Measurements from ENCODE around the gene CELF2. TPM values are rescaled to one million over a fixed set of nuclear protein-coding genes. Genes with fewer than 3 reads are reported as not detected.

Gene CELF2
- total and polyA plus RNA-seq, 2 experiments from 2014 or later, result 16.6 to 26.9 TPM

- Histone ChIP-seq H4K20me1 (ENCODE audit: insufficient read depth, poor library complexity, severe bottlenecking) (no peaks in the 10 kb centered on the region), H3K4me3 (no peak overlapping the region), H3K9me3 (ENCODE audit: low read depth) (no peaks in the 10 kb centered on the region), H3K9me2 (replicated peaks; ENCODE audit: insufficient read depth) (no peaks in the 10 kb centered on the region), H2AFZ (no peak overlapping the region), H3K27ac (no peak overlapping the region), H3K36me3 (replicated peaks; ENCODE audit: insufficient read depth, low read depth) (no peaks in the 10 kb centered on the region), H3K27me3 (no peaks in the 10 kb centered on the region), H3K79me2 (no peaks in the 10 kb centered on the region), H3K4me1 (ENCODE audit: insufficient read depth) (no peaks in the 10 kb centered on the region), H3K4me2 (no peak overlapping the region)
- 81% methylated on average over 12 of the region's 12 CpGs for WGBS (ENCODE audit: low lambda C conversion rate, missing lambda C conversion rate)
- TF ChIP-seq, protein P1, sequence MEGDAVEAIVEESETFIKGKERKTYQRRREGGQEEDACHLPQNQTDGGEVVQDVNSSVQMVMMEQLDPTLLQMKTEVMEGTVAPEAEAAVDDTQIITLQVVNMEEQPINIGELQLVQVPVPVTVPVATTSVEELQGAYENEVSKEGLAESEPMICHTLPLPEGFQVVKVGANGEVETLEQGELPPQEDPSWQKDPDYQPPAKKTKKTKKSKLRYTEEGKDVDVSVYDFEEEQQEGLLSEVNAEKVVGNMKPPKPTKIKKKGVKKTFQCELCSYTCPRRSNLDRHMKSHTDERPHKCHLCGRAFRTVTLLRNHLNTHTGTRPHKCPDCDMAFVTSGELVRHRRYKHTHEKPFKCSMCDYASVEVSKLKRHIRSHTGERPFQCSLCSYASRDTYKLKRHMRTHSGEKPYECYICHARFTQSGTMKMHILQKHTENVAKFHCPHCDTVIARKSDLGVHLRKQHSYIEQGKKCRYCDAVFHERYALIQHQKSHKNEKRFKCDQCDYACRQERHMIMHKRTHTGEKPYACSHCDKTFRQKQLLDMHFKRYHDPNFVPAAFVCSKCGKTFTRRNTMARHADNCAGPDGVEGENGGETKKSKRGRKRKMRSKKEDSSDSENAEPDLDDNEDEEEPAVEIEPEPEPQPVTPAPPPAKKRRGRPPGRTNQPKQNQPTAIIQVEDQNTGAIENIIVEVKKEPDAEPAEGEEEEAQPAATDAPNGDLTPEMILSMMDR (IDR thresholded peaks at IDR 0.05; ENCODE audit: poor library complexity), result no peak
- TF ChIP-seq EZH2 (IDR thresholded peaks at IDR 0.05; ENCODE audit: borderline replicate concordance) (no peak), EZH2phosphoT487 (IDR thresholded peaks at IDR 0.05; ENCODE audit: low read depth, severe bottlenecking, unreplicated experiment) (no peak)
- DNase-seq (ENCODE audit: low spot score), result no peak
Observed at GRCh38 chr10:11224792-11225416, 207.2 kb downstream of the CELF2 start.

DNA sequence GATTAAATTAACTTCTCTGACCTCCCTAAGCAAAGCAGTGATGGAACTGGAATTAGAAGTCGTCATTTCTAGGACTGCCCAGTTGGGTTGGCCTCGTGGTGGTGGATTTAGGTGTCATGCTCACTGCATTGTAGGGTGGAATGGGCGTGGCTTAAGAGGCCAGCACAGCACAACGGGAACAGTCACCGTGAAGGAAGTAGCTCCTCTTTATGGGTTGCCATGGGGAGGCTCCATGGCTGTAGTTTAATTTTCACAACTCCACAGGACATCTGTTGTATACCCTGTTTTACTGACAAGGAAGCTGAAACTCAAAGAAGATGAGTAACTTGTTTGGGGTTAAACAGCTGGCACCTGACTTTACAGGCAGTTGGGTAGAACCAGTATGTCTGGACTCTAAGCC is 208.3 kb downstream of the CELF2 start:
- no peak for TF ChIP-seq EZH2 (IDR thresholded peaks at IDR 0.05; ENCODE audit: borderline replicate concordance)
- TF ChIP-seq, protein P1 (IDR thresholded peaks at IDR 0.05; ENCODE audit: poor library complexity), result no peak
- TF ChIP-seq EZH2phosphoT487 (IDR thresholded peaks at IDR 0.05; ENCODE audit: low read depth, severe bottlenecking, unreplicated experiment), result no peak

GRCh38 chr10:11227103-11227502 is 209.4 kb downstream of the CELF2 start:
- H3K4me1 ChIP-seq (ENCODE audit: insufficient read depth), result no peaks in the 10 kb centered on the region
- no peaks in the 10 kb centered on the region for H4K20me1 ChIP-seq (ENCODE audit: insufficient read depth, poor library complexity, severe bottlenecking)
- DNase-seq (ENCODE audit: low spot score), result no peak
- TF ChIP-seq, protein P1 (IDR thresholded peaks at IDR 0.05; ENCODE audit: poor library complexity), result no peak
- TF ChIP-seq EZH2phosphoT487 (IDR thresholded peaks at IDR 0.05; ENCODE audit: low read depth, severe bottlenecking, unreplicated experiment) (no peak), EZH2 (IDR thresholded peaks at IDR 0.05; ENCODE audit: borderline replicate concordance) (no peak)
- no peaks in the 10 kb centered on the region for H3K36me3 ChIP-seq (replicated peaks; ENCODE audit: insufficient read depth, low read depth)
- no peaks in the 10 kb centered on the region for H3K9me2 ChIP-seq (replicated peaks; ENCODE audit: insufficient read depth)
- H3K27ac ChIP-seq, result no peak overlapping the region
- H3K79me2 ChIP-seq, result no peaks in the 10 kb centered on the region
- H2AFZ ChIP-seq, result no peak overlapping the region
- H3K4me2 ChIP-seq, result no peak overlapping the region
- no peak overlapping the region for H3K4me3 ChIP-seq
- no peaks in the 10 kb centered on the region for H3K27me3 ChIP-seq
- H3K9me3 ChIP-seq (ENCODE audit: low read depth), result no peaks in the 10 kb centered on the region
- 95% methylated on average over 7 of the region's 7 CpGs for WGBS (ENCODE audit: low lambda C conversion rate, missing lambda C conversion rate)

More for the DNA sequence above, 208.3 kb downstream of the CELF2 start:
- no peaks in the 10 kb centered on the region for H3K27me3 ChIP-seq
- no peaks in the 10 kb centered on the region for H3K36me3 ChIP-seq (replicated peaks; ENCODE audit: insufficient read depth, low read depth)
- no peaks in the 10 kb centered on the region for H4K20me1 ChIP-seq (ENCODE audit: insufficient read depth, poor library complexity, severe bottlenecking)
- no peak overlapping the region for H3K27ac ChIP-seq
- no peaks in the 10 kb centered on the region for H3K4me1 ChIP-seq (ENCODE audit: insufficient read depth)
- DNase-seq (ENCODE audit: low spot score), result no peak
- no peaks in the 10 kb centered on the region for H3K9me2 ChIP-seq (replicated peaks; ENCODE audit: insufficient read depth)
- H3K4me2 ChIP-seq, result no peak overlapping the region
- H3K79me2 ChIP-seq, result no peaks in the 10 kb centered on the region
- no peak overlapping the region for H2AFZ ChIP-seq
- no peaks in the 10 kb centered on the region for H3K9me3 ChIP-seq (ENCODE audit: low read depth)
- H3K4me3 ChIP-seq, result no peak overlapping the region
- WGBS (ENCODE audit: low lambda C conversion rate, missing lambda C conversion rate), result 87% methylated on average over 5 of the region's 5 CpGs

All from hepatocyte (in vitro differentiated cells).